Measurements from ENCODE around the gene CCSER1. TPM values are rescaled to one million over a fixed set of nuclear protein-coding genes. Genes with fewer than 3 reads are reported as not detected.

Gene CCSER1
- total RNA-seq, 3 donors from 2014 or later (not counting 1 experiment from before 2014, with no cell fraction given) = 0.87 to 1.1 (median 1.1) TPM

DNA sequence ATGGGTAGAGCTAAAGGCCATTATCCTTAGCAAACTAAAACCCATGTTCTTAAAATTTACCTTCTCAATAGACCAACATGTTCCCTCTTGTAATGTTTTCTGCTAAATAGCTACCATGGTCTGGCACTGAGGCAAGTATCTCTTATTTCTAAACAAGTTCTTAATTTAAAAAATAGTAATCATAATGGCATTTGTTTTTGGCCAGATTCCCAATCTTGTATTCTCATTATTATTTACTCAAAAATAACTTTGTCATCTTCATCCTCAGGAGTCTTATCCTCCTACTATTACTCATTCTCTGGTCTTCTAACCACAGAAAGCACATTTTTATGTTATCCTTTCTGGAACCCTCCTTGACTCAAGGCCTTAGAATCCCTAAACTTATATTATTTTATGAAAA lies 931.2 kb downstream of the CCSER1 start:
- DNase-seq = no peak
- Mint-ChIP-seq H3K4me1 (no peaks in the 10 kb centered on the region), H3K9me3 (peaks cover 8 to 14% of the 10 kb centered on the region in 2 donors), H3K27ac (no peak overlapping the region), H3K27me3 (ENCODE audit: low read depth in 2 of 2) (no peaks in the 10 kb centered on the region), H3K36me3 (no peaks in the 10 kb centered on the region), H3K4me3 (no peak overlapping the region)
- Histone ChIP-seq H3K27me3 (ENCODE audit: control insufficient read depth, insufficient read depth, low read length) (no peaks in the 10 kb centered on the region), H3K9me3 (ENCODE audit: control insufficient read depth, insufficient read depth, low read length) (peaks cover 3% of the 10 kb centered on the region), H3K4me1 (ENCODE audit: control insufficient read depth, insufficient read depth, low read length) (no peaks in the 10 kb centered on the region), H3K36me3 (ENCODE audit: control insufficient read depth, insufficient read depth, low read length) (no peaks in the 10 kb centered on the region), H3K27ac (ENCODE audit: low read length) (no peak overlapping the region), H3K4me3 (ENCODE audit: low read length) (no peak overlapping the region)
- ATAC-seq = no peak
- intact Hi-C loops (cut with micrococcal nuclease) = no loop called here
- no peak for TF ChIP-seq CTCF (IDR thresholded peaks at IDR 0.05)

- H3K27me3 ChIP-seq (ENCODE audit: control insufficient read depth, insufficient read depth, low read length) = no peaks in the 10 kb centered on the region
- no peaks in the 10 kb centered on the region for H3K4me1 Mint-ChIP-seq
- H3K27ac Mint-ChIP-seq = no peak overlapping the region
- H3K36me3 ChIP-seq (ENCODE audit: control insufficient read depth, insufficient read depth, low read length) = no peaks in the 10 kb centered on the region
- H3K4me1 ChIP-seq (ENCODE audit: control insufficient read depth, insufficient read depth, low read length) = no peaks in the 10 kb centered on the region
- H3K4me3 ChIP-seq (ENCODE audit: low read length) = no peak overlapping the region
- intact Hi-C loops (cut with micrococcal nuclease) = no loop called here
- no peak overlapping the region for H3K4me3 Mint-ChIP-seq
- no peaks in the 10 kb centered on the region for H3K36me3 Mint-ChIP-seq
- H3K9me3 Mint-ChIP-seq = peaks cover 2 to 5% of the 10 kb centered on the region in 2 donors
- no peak for ATAC-seq
- no peak for DNase-seq
- no peak for TF ChIP-seq CTCF (IDR thresholded peaks at IDR 0.05)
- H3K27ac ChIP-seq (ENCODE audit: low read length) = no peak overlapping the region
- 54% methylated on average over 2 of the region's 2 CpGs for WGBS (ENCODE audit: insufficient coverage)
- H3K9me3 ChIP-seq (ENCODE audit: control insufficient read depth, insufficient read depth, low read length) = no peaks in the 10 kb centered on the region
- H3K27me3 Mint-ChIP-seq (ENCODE audit: low read depth in 2 of 2) = no peaks in the 10 kb centered on the region
These were observed 937.1 kb downstream of the CCSER1 start for GRCh38 chr4:91064157-91064853.

- Histone ChIP-seq H3K27ac (ENCODE audit: low read length) (no peak overlapping the region), H3K27me3 (ENCODE audit: control insufficient read depth, insufficient read depth, low read length) (no peaks in the 10 kb centered on the region), H3K4me1 (ENCODE audit: control insufficient read depth, insufficient read depth, low read length) (no peaks in the 10 kb centered on the region), H3K36me3 (ENCODE audit: control insufficient read depth, insufficient read depth, low read length) (no peaks in the 10 kb centered on the region), H3K9me3 (ENCODE audit: control insufficient read depth, insufficient read depth, low read length) (no peaks in the 10 kb centered on the region), H3K4me3 (ENCODE audit: low read length) (no peak overlapping the region)
- Mint-ChIP-seq H3K36me3 (no peaks in the 10 kb centered on the region), H3K9me3 (peaks cover 2 to 5% of the 10 kb centered on the region in 2 donors), H3K4me1 (no peaks in the 10 kb centered on the region), H3K27me3 (ENCODE audit: low read depth in 2 of 2) (no peaks in the 10 kb centered on the region), H3K27ac (no peak overlapping the region), H3K4me3 (no peak overlapping the region)
- no CpG with 5 or more reads among the region's 2 CpGs for WGBS (ENCODE audit: insufficient coverage)
- DNase-seq (no peak), ATAC-seq (no peak)
- intact Hi-C loops (cut with micrococcal nuclease) = no loop called here
- TF ChIP-seq CTCF (IDR thresholded peaks at IDR 0.05) = no peak
These were observed 937.9 kb downstream of the CCSER1 start for GRCh38 chr4:91065117-91065516.

DNA sequence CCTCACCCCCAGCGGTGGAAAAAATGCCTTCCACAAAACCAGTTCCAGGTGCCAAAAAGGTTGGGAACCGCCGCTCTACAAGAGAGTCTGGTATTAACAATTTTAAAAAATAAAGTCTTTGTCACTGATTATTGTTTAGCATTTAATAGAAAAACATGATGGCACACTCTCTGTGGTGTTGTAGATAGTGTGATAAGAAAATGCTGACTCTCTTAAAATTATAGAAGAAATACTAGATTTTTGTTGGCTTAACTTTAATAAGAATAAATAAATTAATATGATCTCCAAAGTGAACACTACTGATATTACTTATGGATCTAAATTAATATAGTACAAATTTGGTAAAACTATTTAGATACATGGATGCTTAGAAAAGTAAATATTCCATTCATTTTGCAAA lies 943.5 kb downstream of the CCSER1 start:
- no peaks in the 10 kb centered on the region for H3K4me1 Mint-ChIP-seq
- WGBS (ENCODE audit: insufficient coverage) = 100% methylated on average over 2 of the region's 3 CpGs
- Histone ChIP-seq H3K36me3 (ENCODE audit: control insufficient read depth, insufficient read depth, low read length) (no peaks in the 10 kb centered on the region), H3K9me3 (ENCODE audit: control insufficient read depth, insufficient read depth, low read length) (no peaks in the 10 kb centered on the region), H3K4me3 (ENCODE audit: low read length) (no peak overlapping the region), H3K4me1 (ENCODE audit: control insufficient read depth, insufficient read depth, low read length) (no peaks in the 10 kb centered on the region), H3K27me3 (ENCODE audit: control insufficient read depth, insufficient read depth, low read length) (no peaks in the 10 kb centered on the region), H3K27ac (ENCODE audit: low read length) (no peak overlapping the region)
- H3K27ac Mint-ChIP-seq = no peak overlapping the region
- no peak overlapping the region for H3K4me3 Mint-ChIP-seq
- no peak for TF ChIP-seq CTCF (IDR thresholded peaks at IDR 0.05)
- H3K36me3 Mint-ChIP-seq = no peaks in the 10 kb centered on the region
- H3K9me3 Mint-ChIP-seq = peaks cover 0 to 2% of the 10 kb centered on the region in 2 donors
- ATAC-seq (no peak), DNase-seq (no peak)
- intact Hi-C loops (cut with micrococcal nuclease) = no loop called here
- no peaks in the 10 kb centered on the region for H3K27me3 Mint-ChIP-seq (ENCODE audit: low read depth in 2 of 2)
